Keratinocyte (primary cell): Measurements from ENCODE around the gene NCOA3. TPM values are rescaled to one million over a fixed set of nuclear protein-coding genes. Genes with fewer than 3 reads are reported as not detected.

Experiments
- DNase-seq: peaks from one replicate; pipeline ENCODE4 v3.0.0-alpha.2; 2011; ENCODE audit warnings: low read depth, missing footprints, low spot score
- FAIRE-seq: peaks from 2 replicates; lab custom pipeline; 2011; peaks lifted over from hg19 to GRCh38; lab: Jason Lieb, UNC
- H2AFZ ChIP-seq: 2 replicates; pipeline ENCODE4 v1.6.0; 2012; ENCODE audit warnings: low read length, control low read depth, inconsistent platforms; ENCODE audit not compliant: control insufficient read depth
- H3K27ac ChIP-seq: 2 replicates; pipeline ENCODE4 v1.5.1; 2011; ENCODE audit warnings: low read length; ENCODE audit not compliant: control insufficient read depth, insufficient read depth
- H3K27me3 ChIP-seq: 3 replicates; pipeline ENCODE4 v1.6.0; 2011; ENCODE audit warnings: low read length; ENCODE audit not compliant: control insufficient read depth, insufficient read depth; ENCODE audit errors: extremely low read depth
- H3K36me3 ChIP-seq, 2 experiments: 2 replicates in 1 of 2; 3 replicates in 1 of 2; pipeline ENCODE4 v1.5.1; 2011; ENCODE audit warnings: low read length in 2 of 2, mild to moderate bottlenecking in 1 of 2; ENCODE audit not compliant: control insufficient read depth in 2 of 2, insufficient read depth in 2 of 2; ENCODE audit errors: extremely low read depth in 1 of 2
- H3K4me1 ChIP-seq: 3 replicates; pipeline ENCODE4 v1.5.1; 2011; ENCODE audit warnings: low read length; ENCODE audit not compliant: control insufficient read depth, insufficient read depth; ENCODE audit errors: extremely low read depth
- H3K4me2 ChIP-seq: 3 replicates; pipeline ENCODE4 v1.6.0; 2011; ENCODE audit warnings: low read depth, low read length; ENCODE audit not compliant: control insufficient read depth, insufficient read depth; ENCODE audit errors: extremely low read depth
- H3K4me3 ChIP-seq, 3 experiments: fragments of 200-600 bp in 1 of 3; sonication (generic) in 1 of 3; 2 replicates in 2 of 3; 3 replicates in 1 of 3; pipeline ENCODE4 v1.5.1; 2011 to 2016; ENCODE audit warnings: low read length in 3 of 3, mild to moderate bottlenecking in 3 of 3, control low read depth in 2 of 3, inconsistent platforms in 1 of 3, low read depth in 1 of 3, mixed read lengths in 1 of 3, mixed run types in 1 of 3, moderate library complexity in 1 of 3; ENCODE audit not compliant: control insufficient read depth in 2 of 3, insufficient read depth in 2 of 3; ENCODE audit errors: extremely low read depth in 1 of 3
- H3K79me2 ChIP-seq: 2 replicates; pipeline ENCODE4 v1.6.0; 2012; ENCODE audit warnings: low read length; ENCODE audit not compliant: control insufficient read depth, insufficient read depth
- H3K9ac ChIP-seq: 3 replicates; pipeline ENCODE4 v1.6.0; 2011; ENCODE audit warnings: low read length; ENCODE audit not compliant: control insufficient read depth, insufficient read depth; ENCODE audit errors: extremely low read depth
- H3K9me1 ChIP-seq: 3 replicates; pipeline ENCODE4 v1.6.0; 2011; ENCODE audit warnings: low read length; ENCODE audit not compliant: control insufficient read depth, insufficient read depth; ENCODE audit errors: extremely low read depth
- H3K9me3 ChIP-seq: 2 replicates; pipeline ENCODE4 v1.5.1; 2012; ENCODE audit warnings: low read depth, low read length; ENCODE audit not compliant: control insufficient read depth
- H4K20me1 ChIP-seq: 3 replicates; pipeline ENCODE4 v1.6.0; 2011; ENCODE audit warnings: low read length; ENCODE audit not compliant: control insufficient read depth, insufficient read depth; ENCODE audit errors: extremely low read depth
- EZH2 ChIP-seq: IDR thresholded peaks from one replicate; pipeline ENCODE4 v1.6.1; 2012; ENCODE audit warnings: inconsistent platforms, mild to moderate bottlenecking, low read length, moderate library complexity
- dilution Hi-C: fragments of 300-500 bp; cut with MboI; formaldehyde crosslinking; loops from one replicate; pipeline ENCODE4 v1.7.0; 2020; ENCODE audit warnings: low sequenced_read_pairs; ENCODE audit not compliant: extremely low pct_ligation_motif_present
- polyA plus RNA-seq, 5 experiments: library from polyadenylated mRNA; depleted of rRNA in 3 of 5; stranded (reverse) in 3 of 5; stranded (forward) in 1 of 5; unstranded in 1 of 5; fragments of >200 nt; gene quantifications; 1 replicate in 1 of 5; 2 replicates in 3 of 5; 3 replicates in 1 of 5; pipeline versions ENCODE4 v1.2.1 to v1.2.3, GENCODE V29; 2011 to 2012; ENCODE audit warnings: missing spikeins in 2 of 5, low read depth in 1 of 5, low replicate concordance in 1 of 5
- TF ChIP-seq, protein P1 (sequence below), 3 experiments: IDR thresholded peaks in 1 of 3; conservative IDR thresholded peaks in 1 of 3; optimal IDR thresholded peaks in 1 of 3; 2 replicates in 2 of 3; 3 replicates in 1 of 3; pipeline versions ENCODE3 to v1.5.1; 2011; ENCODE audit warnings: low read length in 3 of 3, mild to moderate bottlenecking in 3 of 3, moderate library complexity in 2 of 3, control low read depth in 1 of 3, inconsistent platforms in 1 of 3; ENCODE audit not compliant: insufficient read depth in 2 of 3; ENCODE audit errors: extremely low read depth in 1 of 3

The NCOA3 gene
- polyA plus RNA-seq, 1 donor (not counting 4 experiments of a cell fraction or from before 2014, with no cell fraction given), result 25.8 TPM

DNA sequence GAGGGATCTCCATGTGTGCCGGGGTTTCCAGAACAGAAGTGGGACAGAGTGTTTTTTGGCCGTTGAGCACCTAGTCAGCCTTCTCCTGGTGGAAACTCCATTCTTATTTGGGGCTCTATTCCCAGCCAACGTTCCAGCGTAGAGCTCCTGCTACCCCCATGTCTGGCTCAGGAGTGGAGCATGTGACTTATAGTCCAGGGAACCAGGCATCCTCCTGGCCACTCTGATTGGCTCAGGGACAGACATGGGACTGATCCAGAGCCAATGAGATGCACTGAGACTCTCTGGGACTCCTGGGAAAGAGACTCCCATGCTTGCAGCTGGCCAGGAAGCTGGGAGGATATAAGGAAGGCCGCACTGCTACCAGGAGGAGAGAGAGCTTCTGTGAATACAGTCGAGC is 196.5 kb downstream of the NCOA3 start:
- no peaks in the 10 kb centered on the region for H3K79me2 ChIP-seq
- H3K9me1 ChIP-seq, result no peaks in the 10 kb centered on the region
- DNase-seq (no peak), FAIRE-seq (no peak)
- no peak overlapping the region for H3K27ac ChIP-seq
- H3K9me3 ChIP-seq, result peaks cover 6% of the 10 kb centered on the region
- dilution Hi-C loops, result no loop called here
- H3K4me1 ChIP-seq, result no peaks in the 10 kb centered on the region
- H3K27me3 ChIP-seq, result no peaks in the 10 kb centered on the region
- peaks cover 21 to 28% of the 10 kb centered on the region in 2 experiments for H3K36me3 ChIP-seq
- no peak overlapping the region for H2AFZ ChIP-seq
- no peaks in the 10 kb centered on the region for H4K20me1 ChIP-seq
- H3K4me2 ChIP-seq, result no peak overlapping the region
- no peak overlapping the region for H3K9ac ChIP-seq
- no peak overlapping the region for H3K4me3 ChIP-seq
- TF ChIP-seq EZH2, result no peak
- TF ChIP-seq, protein P1, sequence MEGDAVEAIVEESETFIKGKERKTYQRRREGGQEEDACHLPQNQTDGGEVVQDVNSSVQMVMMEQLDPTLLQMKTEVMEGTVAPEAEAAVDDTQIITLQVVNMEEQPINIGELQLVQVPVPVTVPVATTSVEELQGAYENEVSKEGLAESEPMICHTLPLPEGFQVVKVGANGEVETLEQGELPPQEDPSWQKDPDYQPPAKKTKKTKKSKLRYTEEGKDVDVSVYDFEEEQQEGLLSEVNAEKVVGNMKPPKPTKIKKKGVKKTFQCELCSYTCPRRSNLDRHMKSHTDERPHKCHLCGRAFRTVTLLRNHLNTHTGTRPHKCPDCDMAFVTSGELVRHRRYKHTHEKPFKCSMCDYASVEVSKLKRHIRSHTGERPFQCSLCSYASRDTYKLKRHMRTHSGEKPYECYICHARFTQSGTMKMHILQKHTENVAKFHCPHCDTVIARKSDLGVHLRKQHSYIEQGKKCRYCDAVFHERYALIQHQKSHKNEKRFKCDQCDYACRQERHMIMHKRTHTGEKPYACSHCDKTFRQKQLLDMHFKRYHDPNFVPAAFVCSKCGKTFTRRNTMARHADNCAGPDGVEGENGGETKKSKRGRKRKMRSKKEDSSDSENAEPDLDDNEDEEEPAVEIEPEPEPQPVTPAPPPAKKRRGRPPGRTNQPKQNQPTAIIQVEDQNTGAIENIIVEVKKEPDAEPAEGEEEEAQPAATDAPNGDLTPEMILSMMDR (optimal IDR thresholded peaks at IDR 0.05 in 1 of 3, IDR thresholded peaks at IDR 0.05 in 1 of 3, conservative IDR thresholded peaks at IDR 0.05 in 1 of 3; ENCODE audit: extremely low read depth in 1 of 3, insufficient read depth in 2 of 3, low read length in 3 of 3), result no peak

DNA sequence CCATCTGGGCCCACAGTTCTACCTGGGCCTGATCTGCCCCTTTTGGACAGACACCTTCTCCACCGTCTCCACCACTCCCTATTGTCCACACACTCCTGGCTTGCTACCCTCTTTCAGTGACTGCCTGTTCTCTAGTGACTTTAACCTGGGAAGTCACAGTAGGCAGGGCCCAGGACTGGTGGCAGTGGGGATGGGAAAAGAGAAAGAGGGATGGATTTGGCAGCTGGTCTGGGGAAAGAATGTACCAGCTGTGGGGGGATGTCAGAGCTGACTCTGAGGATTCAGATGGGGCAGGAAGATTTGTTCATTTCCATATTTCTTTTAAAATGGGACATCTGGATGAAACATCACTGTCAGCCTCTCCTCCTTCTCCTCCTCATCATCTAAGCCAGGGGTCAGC is 198.1 kb downstream of the NCOA3 start:
- no peak overlapping the region for H3K4me2 ChIP-seq
- no peaks in the 10 kb centered on the region for H3K9me3 ChIP-seq
- H3K27ac ChIP-seq, result no peak overlapping the region
- no peaks in the 10 kb centered on the region for H3K27me3 ChIP-seq
- no peak for FAIRE-seq
- dilution Hi-C loops, result no loop called here
- no peak for DNase-seq
- no peak overlapping the region for H2AFZ ChIP-seq
- H3K4me1 ChIP-seq, result no peaks in the 10 kb centered on the region
- H3K79me2 ChIP-seq, result no peaks in the 10 kb centered on the region
- peaks cover 17 to 22% of the 10 kb centered on the region in 2 experiments for H3K36me3 ChIP-seq
- no peak for TF ChIP-seq EZH2
- TF ChIP-seq, protein P1 (optimal IDR thresholded peaks at IDR 0.05 in 1 of 3, IDR thresholded peaks at IDR 0.05 in 1 of 3, conservative IDR thresholded peaks at IDR 0.05 in 1 of 3; ENCODE audit: extremely low read depth in 1 of 3, insufficient read depth in 2 of 3, low read length in 3 of 3), result no peak
- H4K20me1 ChIP-seq, result no peaks in the 10 kb centered on the region
- no peak overlapping the region for H3K4me3 ChIP-seq
- H3K9me1 ChIP-seq, result no peaks in the 10 kb centered on the region
- H3K9ac ChIP-seq, result no peak overlapping the region
